HepG2 (cell line): Measurements from ENCODE around the gene KIF1C. TPM values are rescaled to one million over a fixed set of nuclear protein-coding genes. Genes with fewer than 3 reads are reported as not detected.

Experiments
- AHR ChIP-seq: IDR thresholded peaks from 2 replicates; pipeline ENCODE4 v1.6.1; 2018; ENCODE audit warnings: missing genetic modification reagents, missing compliant biosample characterization
- ASH2L ChIP-seq: fragments of 300-600, 200-600 bp; sonication (generic); IDR thresholded peaks from 2 replicates; pipeline ENCODE4 v1.7.0; 2017; ENCODE audit warnings: low read depth, mild to moderate bottlenecking, moderate library complexity, mixed read lengths, low read length; ENCODE audit not compliant: insufficient read length
- CBX2 ChIP-seq, 2 experiments: fragments of 200-600 bp in 1 of 2; sonication (generic); formaldehyde crosslinking in 1 of 2; IDR thresholded peaks; 2 replicates each; pipeline versions ENCODE4 v1.7.0 to v1.8.1; 2018 to 2022; ENCODE audit warnings: low read depth in 2 of 2, low read length in 1 of 2, mild to moderate bottlenecking in 1 of 2, missing genetic modification reagents in 1 of 2
- CENPX ChIP-seq: sonication (generic); formaldehyde crosslinking; IDR thresholded peaks from 2 replicates; pipeline ENCODE4 v1.9.0; 2021; ENCODE audit warnings: mild to moderate bottlenecking, missing genetic modification reagents, moderate library complexity
- CTCF ChIP-seq: sonication (generic); formaldehyde crosslinking; IDR thresholded peaks from 2 replicates; pipeline ENCODE4 v1.5.0; 2020; ENCODE audit warnings: mild to moderate bottlenecking, missing genetic modification reagents, moderate library complexity
- DNMT1 ChIP-seq: sonication (generic); formaldehyde crosslinking; IDR thresholded peaks from 2 replicates; pipeline ENCODE4 v1.5.1; 2020; ENCODE audit warnings: mild to moderate bottlenecking, missing genetic modification reagents
- FOSL1 ChIP-seq: sonication (generic); formaldehyde crosslinking; IDR thresholded peaks from 2 replicates; pipeline ENCODE4 v1.9.0; 2021; ENCODE audit warnings: missing genetic modification reagents, borderline replicate concordance
- KLF11 ChIP-seq: IDR thresholded peaks from 2 replicates; pipeline ENCODE4 v1.6.1; 2016; ENCODE audit warnings: missing compliant biosample characterization
- KLF6 ChIP-seq: IDR thresholded peaks from 2 replicates; pipeline ENCODE4 v1.8.0; 2016; ENCODE audit warnings: missing biosample characterization, missing genetic modification reagents
- MIER2 ChIP-seq: IDR thresholded peaks from 2 replicates; pipeline ENCODE4 v1.6.1; 2016; ENCODE audit warnings: missing biosample characterization, missing genetic modification reagents
- MTERF4 ChIP-seq: sonication (generic); formaldehyde crosslinking; IDR thresholded peaks from 2 replicates; pipeline ENCODE4 v1.8.0; 2023; ENCODE audit warnings: mild to moderate bottlenecking, missing genetic modification reagents
- MXI1 ChIP-seq: IDR thresholded peaks from 3 replicates; pipeline ENCODE4 v1.6.1; 2012; ENCODE audit warnings: low read depth, low read length, inconsistent platforms, borderline replicate concordance
- NFE2 ChIP-seq: sonication (generic); formaldehyde crosslinking; IDR thresholded peaks from 2 replicates; pipeline ENCODE4 v1.4.0; 2020; ENCODE audit warnings: missing genetic modification reagents
- NFE2L2 ChIP-seq: fragments of 150-350 bp; IDR thresholded peaks from 2 replicates; pipeline ENCODE4 v1.6.1; 2014; ENCODE audit warnings: low read length
- NR2F6 ChIP-seq, 2 experiments: IDR thresholded peaks; 2 replicates each; pipeline ENCODE4 v1.6.1; 2016; ENCODE audit warnings: antibody characterized with exemption in 1 of 2, mild to moderate bottlenecking in 1 of 2
- NR3C1 ChIP-seq: sonication (generic); formaldehyde crosslinking; IDR thresholded peaks from 2 replicates; pipeline ENCODE4 v1.4.0; 2020; ENCODE audit warnings: missing genetic modification reagents
- NRL ChIP-seq: sonication (generic); formaldehyde crosslinking; IDR thresholded peaks from 2 replicates; pipeline ENCODE4 v1.5.0; 2020; ENCODE audit warnings: missing genetic modification reagents, mild to moderate bottlenecking, moderate library complexity, borderline replicate concordance
- REXO4 ChIP-seq: sonication (generic); formaldehyde crosslinking; IDR thresholded peaks from 2 replicates; pipeline ENCODE4 v1.8.0; 2022; ENCODE audit warnings: missing genetic modification reagents, mild to moderate bottlenecking, borderline replicate concordance
- SIN3B ChIP-seq: fragments of 150-350 bp; IDR thresholded peaks from 2 replicates; pipeline ENCODE4 v1.6.1; 2014; ENCODE audit warnings: low read length
- TCF7 ChIP-seq: sonication (generic); IDR thresholded peaks from 2 replicates; pipeline ENCODE4 v1.6.1; 2016; ENCODE audit warnings: antibody characterized with exemption, low read depth
- ZNF230 ChIP-seq: sonication (generic); formaldehyde crosslinking; IDR thresholded peaks from 2 replicates; pipeline ENCODE4 v1.4.0; 2020; ENCODE audit warnings: mild to moderate bottlenecking, missing genetic modification reagents
- ZNF256 ChIP-seq: sonication (generic); formaldehyde crosslinking; conservative IDR thresholded peaks from 2 replicates; pipeline ENCODE4 v1.4.0; 2020; ENCODE audit warnings: missing genetic modification reagents
- ZNF513 ChIP-seq: sonication (generic); formaldehyde crosslinking; conservative IDR thresholded peaks from 2 replicates; pipeline ENCODE4 v1.5.0; 2020; ENCODE audit warnings: missing genetic modification reagents
- ZNF614 ChIP-seq: IDR thresholded peaks from 2 replicates; pipeline ENCODE4 v1.6.1; 2018; ENCODE audit warnings: missing biosample characterization, missing genetic modification reagents, inconsistent platforms, borderline replicate concordance
- ZSCAN12 ChIP-seq: sonication (generic); formaldehyde crosslinking; IDR thresholded peaks from 2 replicates; pipeline ENCODE4 v1.9.0; 2021; ENCODE audit warnings: mild to moderate bottlenecking, missing genetic modification reagents
- ZSCAN20 ChIP-seq: sonication (generic); formaldehyde crosslinking; IDR thresholded peaks from 2 replicates; pipeline ENCODE4 v1.4.0; 2020; ENCODE audit warnings: missing genetic modification reagents, mild to moderate bottlenecking, borderline replicate concordance
- polyA plus RNA-seq, 8 experiments: library from polyadenylated mRNA; depleted of rRNA in 3 of 8; stranded (reverse) in 7 of 8; unstranded in 1 of 8; fragments of >200 nt; fragmentation: Illumina TruSeq in 4 of 8; extraction: Trizol in 4 of 8; gene quantifications; 2 replicates each; pipeline versions ENCODE4 v1.2.1 to v1.2.3, GENCODE V29; 2011 to 2016; ENCODE audit warnings: low read depth in 4 of 8, missing spikeins in 1 of 8, mixed read lengths in 1 of 8; ENCODE audit not compliant: insufficient read depth in 1 of 8
- total RNA-seq, 5 experiments: library from RNA; depleted of rRNA; stranded (reverse); fragments of >200 nt; fragmentation: Illumina TruSeq; extraction: Trizol; gene quantifications; 2 replicates each; pipeline ENCODE4 v1.2.3, GENCODE V29; 2016; ENCODE audit warnings: low read depth in 1 of 5

The KIF1C gene
- total and polyA plus RNA-seq, 2 of the 13 experiments (the other 11 are each of a cell fraction or from before 2014, with no cell fraction given): 70.0 to 104 TPM

DNA sequence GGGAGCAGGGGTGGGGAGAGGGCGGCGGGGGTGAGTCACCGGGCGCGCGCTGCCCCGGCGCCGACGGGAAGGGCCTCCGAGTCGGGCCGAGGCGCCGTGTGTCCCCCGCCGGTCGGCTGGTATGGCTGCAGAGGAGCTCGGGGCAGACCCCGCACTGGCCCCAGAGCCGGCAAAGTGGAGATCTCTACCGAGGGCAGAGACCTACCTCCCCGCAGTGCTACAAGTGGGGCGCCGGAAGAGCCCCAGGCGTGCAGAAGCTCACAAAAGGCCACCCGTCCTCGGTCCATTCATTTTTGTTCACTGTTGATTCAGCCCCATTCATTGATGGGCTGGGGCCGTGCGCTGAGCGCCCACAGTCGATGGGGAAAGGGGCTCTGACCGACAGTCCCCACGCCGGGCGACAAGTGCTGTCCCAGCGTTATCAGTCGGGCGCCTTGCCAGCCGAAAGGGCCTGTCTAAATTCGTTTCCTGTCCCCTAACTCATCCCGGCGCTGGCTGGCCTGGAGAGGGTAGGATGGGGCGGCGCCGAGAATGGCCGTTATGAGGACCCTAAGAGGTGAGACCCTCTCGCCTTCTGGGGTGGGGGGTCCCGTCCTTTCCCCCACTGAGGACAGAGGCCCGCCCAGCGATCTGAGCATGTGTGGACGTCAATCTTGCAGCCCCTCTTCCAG lies 47.5 kb upstream of the KIF1C start (continued):
- no peak for TF ChIP-seq ZNF513 (CRISPR knock-in tag)
- TF ChIP-seq TCF7: no peak
- peak; percentile 52 for TF ChIP-seq ASH2L
- no peak for TF ChIP-seq MIER2 (CRISPR knock-in tag)
- TF ChIP-seq KLF11 (CRISPR knock-in tag): no peak; the same call in 1 of the 2 replicates
- TF ChIP-seq MXI1: 0 out of 3 replicates have a peak, but pooled peaks have one; percentile 2
- TF ChIP-seq CENPX (CRISPR knock-in tag): no peak
- TF ChIP-seq NFE2 (CRISPR knock-in tag): no peak
- peak; percentile 48; the same call in 1 of the 2 replicates for TF ChIP-seq ZSCAN20
- TF ChIP-seq FOSL1 (CRISPR knock-in tag): no peak
- TF ChIP-seq ZNF256 (CRISPR knock-in tag): no peak
- no peak for TF ChIP-seq NR3C1
- no peak for TF ChIP-seq CTCF
- no peak for TF ChIP-seq CBX2 (IDR thresholded peaks at IDR 0.05; ENCODE audit: low read depth, low read length)
- no peak for TF ChIP-seq CBX2 (CRISPR knock-in tag; IDR thresholded peaks at IDR 0.05; ENCODE audit: low read depth)
- TF ChIP-seq NR2F6 (IDR thresholded peaks at IDR 0.05): no peak
- no peak for TF ChIP-seq NR2F6 (CRISPR knock-in tag; IDR thresholded peaks at IDR 0.05)
- no peak for TF ChIP-seq REXO4
- TF ChIP-seq ZNF230 (CRISPR knock-in tag): no peak
- no peak for TF ChIP-seq DNMT1 (CRISPR knock-in tag)
- no peak for TF ChIP-seq ZNF614 (CRISPR knock-in tag)
- TF ChIP-seq SIN3B: no peak
- peak; percentile 66; the same call in 1 of the 2 replicates for TF ChIP-seq NRL (CRISPR knock-in tag)
- TF ChIP-seq AHR (CRISPR knock-in tag): peak; percentile 32; the same call in 1 of the 2 replicates
- TF ChIP-seq NFE2L2: no peak
- TF ChIP-seq MTERF4 (CRISPR knock-in tag): no peak
- no peak for TF ChIP-seq ZSCAN12 (CRISPR knock-in tag)
- TF ChIP-seq KLF6: no peak
